Activated CD8-positive, alpha-beta memory T cell treated with anti-CD3 and anti-CD28 coated beads for 48 hours (primary cell): ENCODE measurements around the gene MYOG.

Experiments
- DNase-seq, 3 experiments: peaks; one replicate each; pipeline ENCODE4 v3.0.0-alpha.2; 2020; ENCODE audit warnings: low read depth in 2 of 3, low spot score in 2 of 3

MYOG gene

GRCh38 chr1:203072911-203073310 lies 12.9 kb downstream of the MYOG start:
- DNase-seq = no peak

- DNase-seq = no peak
Measured at GRCh38 chr1:203072002-203072602, 13.7 kb downstream of the MYOG start.

- DNase-seq = no peak
Measured at GRCh38 chr1:203069030-203069747, 16.6 kb downstream of the MYOG start.

- no peak for DNase-seq
Measured at GRCh38 chr1:203066965-203067364, 18.8 kb downstream of the MYOG start.

- no peak for DNase-seq
Measured at GRCh38 chr1:203065986-203066385, 19.8 kb downstream of the MYOG start.

GRCh38 chr1:203065191-203065590 lies 20.6 kb downstream of the MYOG start:
- DNase-seq = no peak

- DNase-seq = no peak
Measured at GRCh38 chr1:203063287-203063686, 22.5 kb downstream of the MYOG start.

GRCh38 chr1:203060115-203060514 lies 25.7 kb downstream of the MYOG start:
- no peak for DNase-seq

- DNase-seq = no peak
Measured at GRCh38 chr1:203059485-203059884, 26.3 kb downstream of the MYOG start.

GRCh38 chr1:203058676-203058935 lies 27.2 kb downstream of the MYOG start:
- no peak for DNase-seq

- DNase-seq = no peak
Measured at GRCh38 chr1:203057911-203058675, 27.7 kb downstream of the MYOG start.

- no peak for DNase-seq
Measured at GRCh38 chr1:203056516-203056915, 29.3 kb downstream of the MYOG start.

GRCh38 chr1:203056012-203056411 lies 29.8 kb downstream of the MYOG start:
- no peak for DNase-seq

- DNase-seq = no peak
Measured at GRCh38 chr1:203055161-203055799, 30.5 kb downstream of the MYOG start.

GRCh38 chr1:203054642-203055041 lies 31.2 kb downstream of the MYOG start:
- DNase-seq = no peak

GRCh38 chr1:203054184-203054583 lies 31.6 kb downstream of the MYOG start:
- DNase-seq = no peak

GRCh38 chr1:203052601-203053000 lies 33.2 kb downstream of the MYOG start:
- no peak for DNase-seq

- DNase-seq = no peak
Measured at GRCh38 chr1:203051841-203052324, 33.9 kb downstream of the MYOG start.

- DNase-seq = no peak
Measured at GRCh38 chr1:203050826-203051225, 35.0 kb downstream of the MYOG start.

GRCh38 chr1:203049576-203050180 lies 36.1 kb downstream of the MYOG start:
- DNase-seq = no peak

- DNase-seq = no peak
Measured at GRCh38 chr1:203049077-203049476, 36.7 kb downstream of the MYOG start.
